GM19238 (cell line): ENCODE data around the gene AOPEP.

ENCODE experiments used
- DNase-seq: peaks from one replicate; pipeline ENCODE4 v3.0.0; 2011; ENCODE audit warnings: low spot score; ENCODE audit not compliant: insufficient read length

The AOPEP gene

DNA sequence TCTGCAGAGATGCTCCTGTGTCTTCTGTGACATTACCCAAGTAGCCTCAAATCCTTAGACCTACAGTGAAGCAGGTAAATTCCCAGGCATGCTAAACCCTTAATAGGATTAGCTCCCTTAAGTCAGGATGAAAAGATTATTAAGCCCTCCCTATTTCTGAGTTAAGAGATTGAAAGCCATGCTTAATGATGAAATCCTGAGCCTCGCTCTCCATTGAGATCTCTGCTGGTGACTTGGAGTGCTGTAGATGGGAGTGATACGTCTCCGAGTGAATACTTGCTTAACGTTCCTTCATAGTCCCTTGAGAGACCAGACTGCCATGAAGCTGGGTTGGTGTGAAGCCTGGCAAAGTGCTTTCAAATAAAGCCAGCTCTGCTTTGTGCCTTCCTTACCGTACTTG lies 34.2 kb downstream of the AOPEP start:
- no peak for DNase-seq

DNA sequence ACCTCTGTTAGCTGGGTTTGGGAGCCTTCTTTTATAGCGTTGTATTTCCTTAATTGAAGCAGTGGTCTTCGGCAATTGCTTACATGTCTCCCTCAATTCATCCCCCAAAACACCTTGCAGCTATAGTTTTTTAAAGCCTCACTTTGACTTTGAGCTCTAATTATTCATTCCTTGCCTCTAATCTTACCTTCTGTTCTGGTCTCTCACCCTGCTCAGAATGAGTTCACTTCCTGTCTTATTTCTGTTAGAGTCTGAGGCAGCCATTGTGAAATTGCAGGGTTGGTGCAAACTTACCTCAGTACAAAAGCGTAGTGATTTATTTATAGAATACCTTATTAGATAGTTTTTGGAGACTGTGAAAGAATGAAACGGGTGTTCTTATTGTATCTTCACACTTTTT lies 35.0 kb downstream of the AOPEP start:
- DNase-seq = no peak

GRCh38 chr9:94767331-94768072 lies 41.0 kb downstream of the AOPEP start:
- no peak for DNase-seq

DNA sequence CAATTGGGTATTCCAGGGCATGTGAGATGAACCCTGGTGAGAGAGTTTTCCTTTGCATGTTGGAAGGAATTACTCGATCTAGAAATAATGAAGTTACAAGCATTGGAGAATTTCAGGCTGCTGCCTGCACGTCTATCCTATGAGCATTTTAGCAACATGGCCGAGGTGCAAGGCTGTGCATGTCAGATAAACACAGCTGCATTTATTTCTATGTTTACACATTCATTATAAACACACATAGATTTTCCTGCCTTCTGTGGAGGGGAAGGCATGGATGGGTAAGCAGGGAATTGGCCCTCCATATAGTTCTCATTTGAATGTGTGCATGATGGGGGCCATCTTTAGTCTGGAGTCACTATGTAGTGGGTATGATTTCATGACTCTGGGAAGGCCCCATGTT lies 42.3 kb downstream of the AOPEP start:
- DNase-seq = no peak

- DNase-seq = no peak
Observed at GRCh38 chr9:94770334-94770733, 43.8 kb downstream of the AOPEP start.

DNA sequence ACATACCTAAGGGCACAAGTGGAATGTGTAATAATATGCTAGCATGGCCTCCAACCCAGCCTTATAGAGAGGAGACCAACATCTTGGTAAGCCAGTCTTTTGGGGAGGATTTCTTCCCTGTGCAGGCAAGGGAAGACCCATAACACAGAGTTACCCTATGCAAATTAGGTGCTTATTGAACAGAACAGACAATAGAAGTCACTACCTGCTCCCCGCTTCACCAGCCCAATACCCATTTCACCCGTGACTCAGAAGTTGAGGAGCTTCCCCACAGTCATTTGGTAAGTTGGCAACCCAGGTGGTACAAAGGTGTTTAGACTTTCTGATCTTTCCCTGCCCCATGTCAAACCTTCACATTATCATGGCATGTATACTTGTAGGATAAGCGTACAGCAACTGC lies 44.6 kb downstream of the AOPEP start:
- DNase-seq = no peak

DNA sequence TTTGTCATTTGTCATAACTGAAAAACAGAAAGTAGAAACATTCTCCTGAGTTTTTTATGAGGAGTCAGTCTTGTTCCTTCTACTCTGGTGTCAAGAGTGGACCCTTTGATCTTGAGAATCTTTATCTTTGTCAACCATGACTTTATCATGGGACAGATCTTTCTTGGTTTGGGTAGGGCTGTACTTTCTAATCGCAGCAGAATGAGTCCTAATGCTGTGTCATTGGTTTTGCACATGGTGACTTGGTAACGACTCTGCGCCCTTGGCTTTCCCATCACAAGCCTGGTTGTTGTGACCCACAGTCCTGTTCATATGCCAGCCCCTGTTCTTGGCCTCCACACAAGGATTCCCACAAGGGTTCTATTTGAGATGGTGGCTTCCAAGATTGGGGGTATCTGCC lies 45.6 kb downstream of the AOPEP start:
- no peak for DNase-seq

DNA sequence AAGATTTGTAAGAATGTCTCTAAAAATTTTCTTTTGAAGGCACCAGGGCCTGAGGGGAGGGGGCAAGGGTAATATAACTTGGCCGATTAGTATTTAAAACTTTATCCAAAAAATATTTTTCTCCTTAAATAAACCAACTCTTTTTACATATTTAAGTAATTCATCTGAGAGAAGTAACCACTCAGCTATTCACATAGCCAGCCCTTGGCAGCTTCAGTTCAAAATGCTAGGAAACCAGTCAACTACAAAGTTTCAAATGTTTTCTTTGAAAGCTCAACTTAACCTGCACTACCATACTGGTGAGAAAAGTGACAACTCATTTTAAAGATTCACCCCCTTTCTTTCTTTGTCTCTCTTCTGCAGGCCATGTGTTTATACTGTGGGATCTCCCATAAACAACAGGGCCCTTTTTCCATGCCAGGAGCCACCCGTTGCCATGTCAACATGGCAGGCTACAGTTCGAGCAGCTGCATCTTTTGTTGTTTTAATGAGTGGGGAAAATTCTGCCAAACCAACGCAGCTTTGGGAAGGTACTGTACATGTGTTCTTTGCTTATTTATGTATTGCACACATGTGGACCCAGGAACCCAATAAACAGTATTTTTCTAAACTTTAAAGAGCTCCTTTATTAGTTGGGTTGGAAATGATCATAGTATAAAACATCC lies 46.3 kb downstream of the AOPEP start:
- DNase-seq = no peak

GRCh38 chr9:94773655-94774054 lies 47.2 kb downstream of the AOPEP start:
- no peak for DNase-seq

DNA sequence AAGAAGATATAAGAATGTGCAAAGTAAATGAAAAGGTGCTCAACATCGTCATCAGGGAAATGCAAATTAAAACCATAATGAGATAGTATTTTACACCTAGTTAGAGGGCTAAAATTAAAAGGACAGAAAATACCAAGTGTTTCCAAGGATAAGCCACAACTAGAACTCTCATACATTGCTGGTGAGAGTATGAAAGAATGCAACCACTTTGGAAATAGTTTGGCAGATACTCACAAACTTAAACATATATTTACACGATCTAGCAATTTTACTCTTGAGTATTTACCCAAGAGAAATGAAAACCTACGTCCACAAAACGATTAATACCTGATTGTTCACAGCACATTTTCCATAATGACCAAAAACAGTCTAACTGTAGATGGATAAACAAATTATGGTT lies 51.5 kb downstream of the AOPEP start:
- DNase-seq = no peak

DNA sequence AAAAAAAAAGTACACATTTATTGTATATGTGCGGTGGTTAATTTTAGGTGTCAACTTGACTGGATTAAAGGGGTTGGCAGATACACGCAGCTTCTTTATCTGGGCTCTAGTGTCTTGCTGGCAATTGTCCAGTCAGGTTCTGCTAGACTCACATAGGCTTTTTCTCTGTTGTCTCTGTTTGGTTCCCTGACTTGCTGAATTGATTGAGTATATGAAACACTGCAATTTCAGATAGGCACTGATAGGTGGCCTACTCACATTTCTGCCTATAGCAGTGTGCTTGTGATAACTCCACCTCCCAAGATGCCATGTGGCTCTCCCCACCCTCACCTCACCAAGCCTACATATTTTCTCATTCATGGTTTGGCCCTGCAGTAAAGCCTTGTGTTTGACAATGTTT lies 52.5 kb downstream of the AOPEP start:
- DNase-seq = no peak

- DNase-seq = no peak
Observed at GRCh38 chr9:94779693-94780290, 53.3 kb downstream of the AOPEP start.

DNA sequence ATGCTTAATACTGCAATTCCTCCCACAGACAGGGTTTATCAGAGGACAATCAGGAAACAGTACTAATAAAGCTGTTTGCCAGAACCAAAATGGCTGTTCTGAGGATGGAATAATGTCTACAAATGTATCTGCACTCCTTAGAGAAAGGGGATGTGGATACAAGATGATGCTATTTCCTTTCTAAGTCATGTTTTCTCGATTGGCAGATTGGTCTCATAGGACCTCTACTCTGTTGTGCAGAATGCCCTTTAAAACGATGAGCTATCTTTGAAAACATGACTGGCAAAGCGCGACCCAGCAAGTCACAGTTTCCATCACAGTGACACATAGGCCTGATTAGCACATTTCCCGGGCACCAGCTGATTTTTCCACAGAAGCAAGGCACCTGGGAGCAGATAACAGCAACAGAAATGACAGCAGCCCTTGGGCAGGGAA lies 54.0 kb downstream of the AOPEP start:
- no peak for DNase-seq

- no peak for DNase-seq
Observed at GRCh38 chr9:94782355-94783101, 56.0 kb downstream of the AOPEP start.

DNA sequence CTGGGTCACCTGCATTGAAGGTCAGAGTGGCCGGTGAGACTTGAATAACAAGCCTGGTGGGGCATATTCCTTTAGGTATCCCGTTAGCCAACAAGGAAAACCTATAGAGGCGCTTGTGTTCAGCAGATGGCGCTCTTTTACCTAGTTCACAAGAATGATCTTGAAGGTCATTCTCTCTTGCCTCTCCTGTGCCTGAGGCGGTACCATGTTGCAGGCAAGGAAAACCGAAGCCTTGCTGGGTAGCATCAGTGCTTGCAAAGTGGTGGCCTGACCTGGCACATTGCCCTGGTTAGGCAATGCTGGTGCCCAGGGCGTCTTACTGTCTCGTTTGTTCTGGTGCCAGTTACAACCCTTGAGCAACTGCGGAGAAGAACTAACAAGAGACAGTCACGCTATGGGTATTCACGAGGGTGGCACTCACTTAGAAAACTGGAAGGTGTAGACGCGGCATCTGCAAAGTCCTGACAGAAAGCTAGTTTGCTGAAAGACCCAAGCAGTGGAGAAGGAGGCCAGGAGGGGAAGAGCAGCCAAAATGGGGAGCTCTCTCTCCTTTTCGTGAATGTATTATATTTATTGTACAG lies 56.7 kb downstream of the AOPEP start:
- no peak for DNase-seq

DNA sequence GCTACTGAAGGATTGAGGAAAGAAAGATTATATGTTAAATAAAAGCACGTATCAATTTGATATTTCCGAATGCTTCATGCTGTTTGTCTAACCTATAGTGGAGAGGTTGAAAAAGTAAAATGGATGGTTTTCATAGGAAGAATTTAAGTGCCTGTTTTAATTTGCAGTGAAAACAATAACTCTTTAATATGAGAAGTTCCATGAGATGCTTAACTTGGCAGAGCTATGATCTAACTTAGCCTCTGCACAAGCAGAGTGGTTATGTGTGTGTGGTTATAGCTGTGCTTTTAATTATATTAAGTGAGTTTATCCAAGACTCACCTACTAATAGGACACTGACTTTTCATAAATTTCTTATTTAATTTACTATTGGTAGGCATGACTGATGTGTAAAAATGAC lies 57.4 kb downstream of the AOPEP start:
- DNase-seq = no peak

DNA sequence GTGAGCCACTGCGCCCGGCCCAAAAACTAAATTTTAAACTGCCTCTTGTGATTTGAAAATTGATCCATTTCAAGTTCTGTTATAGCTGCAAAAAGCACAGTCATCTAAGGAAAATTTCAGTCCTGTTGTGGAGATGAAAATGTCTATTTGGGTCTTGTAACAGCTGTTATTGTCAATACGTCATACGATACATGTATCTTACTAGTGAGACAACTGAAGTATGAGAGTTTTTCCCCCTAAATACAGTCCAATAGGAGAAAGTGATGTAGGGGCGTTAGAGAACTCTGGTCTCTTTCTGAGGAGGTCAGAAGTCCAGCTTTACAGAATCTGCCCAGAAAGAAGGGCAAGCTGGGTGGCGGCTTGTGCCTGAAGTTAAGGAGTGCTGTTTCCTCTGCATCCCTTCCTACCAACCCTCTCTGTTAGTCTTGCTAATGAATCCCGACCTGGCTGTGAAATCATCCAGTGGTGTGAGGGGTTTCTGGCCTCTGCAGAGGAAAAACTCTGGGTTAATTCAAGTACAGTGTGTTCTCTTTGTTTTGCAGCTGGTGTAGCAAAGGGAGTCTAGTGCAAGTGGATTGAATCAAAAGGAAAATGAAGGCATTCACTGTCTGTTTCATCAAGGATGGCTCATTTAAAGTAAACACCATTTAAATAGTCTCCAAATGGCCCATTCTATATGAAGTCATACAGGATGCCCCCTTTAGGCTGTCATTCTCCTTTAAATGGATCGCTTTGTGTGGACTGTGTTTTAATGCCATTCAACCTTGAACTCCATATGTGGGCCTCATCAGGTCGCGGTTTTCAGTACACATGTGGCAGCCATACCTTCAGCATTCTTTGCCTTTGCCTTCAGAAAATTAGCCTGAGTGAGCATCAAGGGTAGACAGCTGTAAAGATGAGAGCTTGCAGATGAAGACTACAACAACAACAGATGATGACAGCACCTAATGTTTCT lies 59.0 kb downstream of the AOPEP start:
- DNase-seq = no peak

DNA sequence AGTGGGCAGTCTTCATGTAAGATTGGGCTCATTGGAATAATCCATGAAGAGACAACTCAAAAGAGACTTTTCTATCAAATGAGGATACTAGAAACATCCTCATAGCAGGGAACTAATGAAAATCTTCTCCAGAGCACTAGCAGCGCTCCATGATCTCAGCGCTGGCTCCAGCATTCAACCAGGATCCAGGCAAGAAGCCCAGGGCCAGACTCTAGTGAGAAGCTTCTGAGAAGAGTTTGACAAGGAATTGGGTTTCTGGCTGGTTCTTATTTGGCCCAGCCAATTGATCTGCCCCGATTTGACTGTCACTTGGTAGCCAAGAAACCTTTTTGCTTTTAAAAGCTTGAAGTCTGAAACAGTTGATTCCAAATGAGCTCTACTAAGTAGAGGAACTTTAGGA lies 60.1 kb downstream of the AOPEP start:
- no peak for DNase-seq

GRCh38 chr9:94787266-94787665 lies 60.8 kb downstream of the AOPEP start:
- no peak for DNase-seq

- DNase-seq = no peak
Observed at GRCh38 chr9:94788570-94789105, 62.1 kb downstream of the AOPEP start.
